Left cardiac atrium (tissue), 4 donors: Measurements from ENCODE around the gene JCHAIN. TPM values are rescaled to one million over a fixed set of nuclear protein-coding genes. Genes with fewer than 3 reads are reported as not detected.
"Not testable (repeated sequence)": the region's sequence is repeated elsewhere in the genome, so short reads cannot be mapped to it uniquely, and the experiment has no call there.

ENCODE experiments used
- ATAC-seq, 2 donors: fragments of 200-7000 bp; cut with Tn5 transposase; one replicate each; pipeline ENCODE4 v1.9.1; 2020; ENCODE audit warnings: mild to moderate bottlenecking in 2 of 2, moderate library complexity in 2 of 2
- DNase-seq: peaks from one replicate; pipeline ENCODE4 v3.0.0-alpha.2; 2020
- intact Hi-C, 2 donors: fragments of 100-400 bp; cut with DNase I; formaldehyde crosslinking; loops; one replicate each; pipeline versions ENCODE4 v1.14.1 to v1.15.1; 2022 to 2023
- total RNA-seq, 2 donors: library from RNA; stranded (reverse); fragmentation: NEBNext Ultra II Directional; extraction: Animal tissue kit (Norgen Biotek cat#: 25700); gene quantifications; one replicate each; pipeline ENCODE4 v1.2.1, GENCODE V29; 2021
- donor health status: DM: no; HTN: yes; CAD: no.
- donor health status: DM: no; HTN: yes; CAD: no; lungs with severe emphysema.
- donor health status: DM: yes; HTN: yes; CAD: no.
- donor health status: Dilated cardiomyopathy.

Gene JCHAIN
- total RNA-seq, 2 donors from 2014 or later, result 9.0 to 12.0 TPM

GRCh38 chr4:70694633-70695032 is 28.3 kb upstream of the JCHAIN start:
- ATAC-seq, DNase-seq, intact Hi-C loops: not testable (repeated sequence)

- DNase-seq (no peak), ATAC-seq (no peak)
- intact Hi-C loops, result no loop called here
These were observed 25.4 kb upstream of the JCHAIN start for GRCh38 chr4:70691661-70692060.

GRCh38 chr4:70688795-70689231 is 22.5 kb upstream of the JCHAIN start:
- intact Hi-C loops, result loop anchor here in 1 of 2 donors (5.0 kb wide), 1 partner anchor 148 kb away; the partner anchor contains the start of gene GRSF1
- no peak for DNase-seq
- peak; percentile 6 to 27 for ATAC-seq

GRCh38 chr4:70687821-70688794 is 21.8 kb upstream of the JCHAIN start, which contains the start of gene UTP3:
Gene UTP3 (plus strand): TSS chr4:70688532. CDS start chr4:70688678, 146 bp downstream.
- intact Hi-C loops, result loop anchor here in 1 of 2 donors (5.0 kb wide), 1 partner anchor 149 kb away; the partner anchor contains the start of gene GRSF1
- ATAC-seq (peak; percentile 97 to 98), DNase-seq (peak; percentile 96)

GRCh38 chr4:70687392-70687791 is 21.1 kb upstream of the JCHAIN start:
- peak in 1 of 2 donors; percentile 1 for ATAC-seq
- intact Hi-C loops, result loop anchor here in 1 of 2 donors (5.0 kb wide), 1 partner anchor 150 kb away; the partner anchor contains the start of gene GRSF1
- peak; percentile 32 for DNase-seq

- intact Hi-C loops, ATAC-seq, DNase-seq: not testable (repeated sequence)
These were observed 15.8 kb upstream of the JCHAIN start for GRCh38 chr4:70682142-70682541.

- DNase-seq (no peak), ATAC-seq (no peak)
- intact Hi-C loops, result no loop called here
These were observed 15.4 kb upstream of the JCHAIN start for GRCh38 chr4:70681704-70682103.

- intact Hi-C loops, result no loop called here
- DNase-seq (no peak), ATAC-seq (no peak)
These were observed 14.6 kb upstream of the JCHAIN start for GRCh38 chr4:70680934-70681333.

- ATAC-seq (no peak), DNase-seq (no peak)
- intact Hi-C loops, result no loop called here
These were observed 12.2 kb upstream of the JCHAIN start for GRCh38 chr4:70678383-70678999.

GRCh38 chr4:70676554-70677090 is 10.3 kb upstream of the JCHAIN start:
- intact Hi-C loops, result no loop called here
- DNase-seq (no peak), ATAC-seq (no peak)

GRCh38 chr4:70674731-70675130 is 8.4 kb upstream of the JCHAIN start:
- intact Hi-C loops, result no loop called here
- ATAC-seq (no peak), DNase-seq (no peak)

GRCh38 chr4:70674191-70674590 is 7.9 kb upstream of the JCHAIN start:
- intact Hi-C loops, result no loop called here
- DNase-seq (no peak), ATAC-seq (no peak)

- intact Hi-C loops, result no loop called here
- ATAC-seq (no peak), DNase-seq (no peak)
These were observed 4.8 kb upstream of the JCHAIN start for GRCh38 chr4:70671091-70671490.

- intact Hi-C loops, result no loop called here
- DNase-seq (no peak), ATAC-seq (no peak)
These were observed 4.2 kb upstream of the JCHAIN start for GRCh38 chr4:70670332-70671014.

- DNase-seq (no peak), ATAC-seq (peak; percentile 31 to 73)
- intact Hi-C loops, result no loop called here
These were observed 1.6 kb upstream of the JCHAIN start for GRCh38 chr4:70667740-70668535.

- intact Hi-C loops, ATAC-seq, DNase-seq: not testable (repeated sequence)
These were observed 4.9 kb downstream of the JCHAIN start for GRCh38 chr4:70661309-70661922.

- ATAC-seq (no peak), DNase-seq (no peak)
- intact Hi-C loops, result no loop called here
These were observed 6.2 kb downstream of the JCHAIN start for GRCh38 chr4:70660106-70660505.

- intact Hi-C loops, result loop anchor here in 1 of 2 donors (10.0 kb wide), 1 partner anchor 1056 kb away; no protein-coding TSS in a partner anchor
- no peak for DNase-seq
- ATAC-seq, result no peak
These were observed 7.9 kb downstream of the JCHAIN start for GRCh38 chr4:70658418-70658817.
